CD4-positive, alpha-beta T cell (primary cell): ENCODE data around the gene PCK1. TPM values are rescaled to one million over a fixed set of nuclear protein-coding genes. Genes with fewer than 3 reads are reported as not detected.

Experiments used
- ATAC-seq: fragments of 200-7000 bp; cut with Tn5 transposase; one replicate; pipeline ENCODE4 v1.10.0; 2022; ENCODE audit warnings: mild to moderate bottlenecking; ENCODE audit not compliant: poor library complexity
- CTCF ChIA-PET: fragments of 350-600 bp; sonication (Branson Sonifier 250); formaldehyde crosslinking; loops from one replicate; lab custom pipeline; 2021; ENCODE audit warnings: antibody characterized with exemption, inconsistent platforms; lab: Charles Lee
- POLR2A ChIA-PET: fragments of 350-600 bp; sonication (Branson Sonifier 250); formaldehyde crosslinking; loops from one replicate; lab custom pipeline; 2021; ENCODE audit warnings: antibody characterized with exemption, inconsistent platforms; lab: Charles Lee
- DNase-seq, 14 experiments: peaks; one replicate each; pipeline ENCODE4 v3.0.0-alpha.2; 2013 to 2020; ENCODE audit warnings: mixed read lengths in 2 of 14
- H3K27ac ChIP-seq, 2 donors: one replicate each; pipeline versions ENCODE4 v1.5.1 to v1.7.0; 2013; ENCODE audit warnings: low read length in 2 of 2, low read depth in 1 of 2, mild to moderate bottlenecking in 1 of 2
- H3K27me3 ChIP-seq, 2 experiments: 1 replicate in 1 of 2; 2 replicates in 1 of 2; pipeline versions ENCODE4 v1.6.1 to v1.7.0; 2013; ENCODE audit warnings: low read length in 2 of 2, control low read depth in 1 of 2, mild to moderate bottlenecking in 1 of 2, moderate library complexity in 1 of 2; ENCODE audit not compliant: insufficient read depth in 2 of 2, control insufficient read depth in 1 of 2
- H3K36me3 ChIP-seq: one replicate; pipeline ENCODE4 v1.6.1; 2013; ENCODE audit warnings: low read length, control low read depth; ENCODE audit not compliant: insufficient read depth
- H3K4me1 ChIP-seq: one replicate; pipeline ENCODE4 v1.6.1; 2013; ENCODE audit warnings: low read length, control low read depth; ENCODE audit not compliant: insufficient read depth
- H3K4me3 ChIP-seq: one replicate; pipeline ENCODE4 v1.5.1; 2013; ENCODE audit warnings: mild to moderate bottlenecking, low read length, moderate library complexity
- H3K9me3 ChIP-seq, 2 experiments: 1 replicate in 1 of 2; 2 replicates in 1 of 2; pipeline versions ENCODE4 v1.6.1 to v1.7.0; 2013; ENCODE audit warnings: low read length in 2 of 2, mild to moderate bottlenecking in 2 of 2, control low read depth in 1 of 2, moderate library complexity in 1 of 2; ENCODE audit not compliant: control insufficient read depth in 1 of 2, insufficient read depth in 1 of 2
- H3K27ac Mint-ChIP-seq: one replicate; pipeline ENCODE4 v1.8.0; 2020; ENCODE audit warnings: mixed read lengths
- H3K27me3 Mint-ChIP-seq: one replicate; pipeline ENCODE4 v1.8.0; 2021; ENCODE audit warnings: mixed read lengths
- H3K36me3 Mint-ChIP-seq: one replicate; pipeline ENCODE4 v1.8.0; 2021; ENCODE audit warnings: low read depth, mixed read lengths
- H3K4me1 Mint-ChIP-seq: one replicate; pipeline ENCODE4 v1.8.0; 2021; ENCODE audit warnings: low read depth, mixed read lengths
- H3K4me3 Mint-ChIP-seq: one replicate; pipeline ENCODE4 v1.8.0; 2020; ENCODE audit warnings: mild to moderate bottlenecking, mixed read lengths
- H3K9me3 Mint-ChIP-seq: one replicate; pipeline ENCODE4 v1.8.0; 2020; ENCODE audit warnings: mixed read lengths
- intact Hi-C, 2 experiments: fragments of 100-400 bp; cut with DNase I in 1 of 2; cut with micrococcal nuclease in 1 of 2; formaldehyde crosslinking; loops; one replicate each; pipeline versions ENCODE4 v1.15.1 to v1.9.0; 2023 to 2025; cut with DNase I, micrococcal nuclease
- total RNA-seq, 174 experiments: library from RNA in 2 of 174; stranded (reverse) in 2 of 174; gene quantifications; one replicate each; pipeline ENCODE4 v1.2.3 and lab custom pipeline; 2021 to 2026
- TF ChIP-seq, protein P1 (sequence below): fragments of 200-600 bp; IDR thresholded peaks from one replicate; pipeline ENCODE4 v1.8.0; 2022; ENCODE audit warnings: antibody characterized with exemption, mild to moderate bottlenecking

PCK1 gene
- total RNA-seq, 2 experiments from 2014 or later: not detected

DNA sequence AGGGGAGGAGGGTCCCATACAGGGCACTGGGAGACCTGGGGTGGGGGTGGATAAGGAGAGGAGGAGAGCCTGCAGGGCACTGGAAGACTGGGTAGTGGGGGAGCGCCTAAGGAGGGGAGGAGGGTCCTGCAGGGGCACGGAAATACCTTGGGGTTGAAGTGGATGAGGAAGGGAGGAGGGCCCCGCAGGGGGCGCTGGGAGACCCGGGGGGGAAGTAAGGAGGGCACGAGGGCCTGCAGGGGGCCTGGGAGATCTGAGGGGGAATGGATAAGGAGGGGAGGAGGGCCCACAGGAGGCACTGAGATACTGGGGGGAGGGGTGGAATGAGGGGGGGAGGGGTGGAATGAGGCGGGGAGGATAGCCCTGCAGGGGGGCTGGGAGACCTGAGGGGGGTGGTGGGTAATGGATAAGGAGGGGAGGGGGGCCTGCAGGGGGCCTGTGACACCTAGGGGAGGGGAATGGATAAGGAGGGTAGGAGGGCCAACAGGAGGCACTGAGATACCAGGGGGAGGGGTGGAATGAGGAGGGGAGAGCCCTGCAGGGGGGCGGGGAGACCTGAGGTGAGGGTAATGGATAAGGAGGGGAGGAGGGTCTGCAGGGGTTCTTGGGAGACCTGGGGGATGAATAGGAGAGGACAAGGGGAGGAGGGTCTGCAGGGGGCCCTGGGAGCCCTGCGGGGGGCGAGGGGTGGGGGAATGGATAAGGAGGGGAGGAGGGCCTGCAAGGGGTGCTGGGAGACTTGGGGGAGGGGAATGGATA, 35.4 kb upstream of the PCK1 start:
- intact Hi-C loops: no loop called here
- H3K27me3 Mint-ChIP-seq: no peaks in the 10 kb centered on the region
- no peak overlapping the region for H3K4me3 Mint-ChIP-seq
- ChIA-PET POLR2A (no interaction called here), CTCF (no interaction called here)
- ATAC-seq (no peak), DNase-seq (no peak)
- H3K4me3 ChIP-seq: no peak overlapping the region
- H3K9me3 ChIP-seq: peaks cover 0 to 5% of the 10 kb centered on the region in 2 experiments
- no peaks in the 10 kb centered on the region for H3K27me3 ChIP-seq
- TF ChIP-seq, protein P1, sequence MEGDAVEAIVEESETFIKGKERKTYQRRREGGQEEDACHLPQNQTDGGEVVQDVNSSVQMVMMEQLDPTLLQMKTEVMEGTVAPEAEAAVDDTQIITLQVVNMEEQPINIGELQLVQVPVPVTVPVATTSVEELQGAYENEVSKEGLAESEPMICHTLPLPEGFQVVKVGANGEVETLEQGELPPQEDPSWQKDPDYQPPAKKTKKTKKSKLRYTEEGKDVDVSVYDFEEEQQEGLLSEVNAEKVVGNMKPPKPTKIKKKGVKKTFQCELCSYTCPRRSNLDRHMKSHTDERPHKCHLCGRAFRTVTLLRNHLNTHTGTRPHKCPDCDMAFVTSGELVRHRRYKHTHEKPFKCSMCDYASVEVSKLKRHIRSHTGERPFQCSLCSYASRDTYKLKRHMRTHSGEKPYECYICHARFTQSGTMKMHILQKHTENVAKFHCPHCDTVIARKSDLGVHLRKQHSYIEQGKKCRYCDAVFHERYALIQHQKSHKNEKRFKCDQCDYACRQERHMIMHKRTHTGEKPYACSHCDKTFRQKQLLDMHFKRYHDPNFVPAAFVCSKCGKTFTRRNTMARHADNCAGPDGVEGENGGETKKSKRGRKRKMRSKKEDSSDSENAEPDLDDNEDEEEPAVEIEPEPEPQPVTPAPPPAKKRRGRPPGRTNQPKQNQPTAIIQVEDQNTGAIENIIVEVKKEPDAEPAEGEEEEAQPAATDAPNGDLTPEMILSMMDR: no peak
- peaks cover 4% of the 10 kb centered on the region for H3K4me1 ChIP-seq
- no peaks in the 10 kb centered on the region for H3K4me1 Mint-ChIP-seq
- no peaks in the 10 kb centered on the region for H3K36me3 Mint-ChIP-seq
- no peak overlapping the region for H3K27ac ChIP-seq
- no peaks in the 10 kb centered on the region for H3K36me3 ChIP-seq
- H3K9me3 Mint-ChIP-seq: no peaks in the 10 kb centered on the region
- no peak overlapping the region for H3K27ac Mint-ChIP-seq

- no peaks in the 10 kb centered on the region for H3K4me1 Mint-ChIP-seq
- DNase-seq: peak in 4 of 14 experiments; percentile 4 to 29 (median 10)
- ChIA-PET CTCF (no interaction called here), POLR2A (no interaction called here)
- H3K9me3 Mint-ChIP-seq: no peaks in the 10 kb centered on the region
- no peaks in the 10 kb centered on the region for H3K27me3 Mint-ChIP-seq
- intact Hi-C loops: no loop called here
- no peaks in the 10 kb centered on the region for H3K36me3 Mint-ChIP-seq
- no peak for ATAC-seq
- H3K27ac Mint-ChIP-seq: no peak overlapping the region
- TF ChIP-seq, protein P1: no peak
- no peak overlapping the region for H3K27ac ChIP-seq
- H3K9me3 ChIP-seq: peaks cover 0 to 5% of the 10 kb centered on the region in 2 experiments
- H3K4me3 ChIP-seq: no peak overlapping the region
- H3K36me3 ChIP-seq: no peaks in the 10 kb centered on the region
- H3K4me1 ChIP-seq: peaks cover 4% of the 10 kb centered on the region
- no peak overlapping the region for H3K4me3 Mint-ChIP-seq
- H3K27me3 ChIP-seq: no peaks in the 10 kb centered on the region
Observed at GRCh38 chr20:57526087-57526884, 34.6 kb upstream of the PCK1 start.

DNA sequence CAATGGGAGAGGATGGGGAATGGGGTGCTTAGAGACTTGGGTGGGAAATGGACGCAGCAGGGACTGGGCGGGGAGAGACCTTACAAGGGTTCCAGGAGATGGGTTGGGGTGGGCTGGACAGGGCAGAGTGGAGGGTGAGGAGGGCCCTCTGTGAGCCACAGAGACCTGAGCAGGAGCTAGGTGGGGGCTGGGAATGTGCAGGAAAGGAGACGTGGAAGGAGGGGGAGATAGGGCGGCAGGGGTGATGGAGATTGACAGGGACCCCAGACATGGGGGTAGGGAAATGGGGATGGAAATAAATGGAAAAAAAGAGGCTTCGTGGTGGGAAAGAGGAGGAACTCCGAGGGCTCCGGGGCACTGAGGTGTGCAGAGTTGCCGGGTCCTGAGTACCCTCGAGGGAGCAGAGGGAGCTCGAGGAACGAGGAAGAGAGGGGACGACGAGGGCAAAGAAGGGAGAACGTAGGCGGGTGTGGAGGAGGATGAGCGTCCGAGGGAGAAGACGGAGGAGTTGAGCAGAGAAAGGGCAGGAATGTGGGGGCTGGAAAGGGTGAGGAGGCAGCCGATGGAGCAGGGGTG, 33.9 kb upstream of the PCK1 start:
- ATAC-seq (no peak), DNase-seq (no peak)
- Histone ChIP-seq H3K36me3 (no peaks in the 10 kb centered on the region), H3K27me3 (peaks cover 0 to under 1% of the 10 kb centered on the region in 2 experiments), H3K4me1 (peaks cover 4% of the 10 kb centered on the region), H3K9me3 (peaks cover 0 to 5% of the 10 kb centered on the region in 2 experiments), H3K4me3 (no peak overlapping the region), H3K27ac (no peak overlapping the region)
- no peak overlapping the region for H3K27ac Mint-ChIP-seq
- no peaks in the 10 kb centered on the region for H3K4me1 Mint-ChIP-seq
- no peaks in the 10 kb centered on the region for H3K36me3 Mint-ChIP-seq
- POLR2A ChIA-PET: no interaction called here
- CTCF ChIA-PET: no interaction called here
- TF ChIP-seq, protein P1: no peak
- intact Hi-C loops: no loop called here
- H3K4me3 Mint-ChIP-seq: no peak overlapping the region
- H3K27me3 Mint-ChIP-seq: no peaks in the 10 kb centered on the region
- H3K9me3 Mint-ChIP-seq: no peaks in the 10 kb centered on the region
